8988T (cell line): ENCODE results near the gene GSTA4.

Experiments used
- DNase-seq: peaks from one replicate; pipeline ENCODE4 v3.0.0; 2011

The GSTA4 gene, protein sequence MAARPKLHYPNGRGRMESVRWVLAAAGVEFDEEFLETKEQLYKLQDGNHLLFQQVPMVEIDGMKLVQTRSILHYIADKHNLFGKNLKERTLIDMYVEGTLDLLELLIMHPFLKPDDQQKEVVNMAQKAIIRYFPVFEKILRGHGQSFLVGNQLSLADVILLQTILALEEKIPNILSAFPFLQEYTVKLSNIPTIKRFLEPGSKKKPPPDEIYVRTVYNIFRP

DNA sequence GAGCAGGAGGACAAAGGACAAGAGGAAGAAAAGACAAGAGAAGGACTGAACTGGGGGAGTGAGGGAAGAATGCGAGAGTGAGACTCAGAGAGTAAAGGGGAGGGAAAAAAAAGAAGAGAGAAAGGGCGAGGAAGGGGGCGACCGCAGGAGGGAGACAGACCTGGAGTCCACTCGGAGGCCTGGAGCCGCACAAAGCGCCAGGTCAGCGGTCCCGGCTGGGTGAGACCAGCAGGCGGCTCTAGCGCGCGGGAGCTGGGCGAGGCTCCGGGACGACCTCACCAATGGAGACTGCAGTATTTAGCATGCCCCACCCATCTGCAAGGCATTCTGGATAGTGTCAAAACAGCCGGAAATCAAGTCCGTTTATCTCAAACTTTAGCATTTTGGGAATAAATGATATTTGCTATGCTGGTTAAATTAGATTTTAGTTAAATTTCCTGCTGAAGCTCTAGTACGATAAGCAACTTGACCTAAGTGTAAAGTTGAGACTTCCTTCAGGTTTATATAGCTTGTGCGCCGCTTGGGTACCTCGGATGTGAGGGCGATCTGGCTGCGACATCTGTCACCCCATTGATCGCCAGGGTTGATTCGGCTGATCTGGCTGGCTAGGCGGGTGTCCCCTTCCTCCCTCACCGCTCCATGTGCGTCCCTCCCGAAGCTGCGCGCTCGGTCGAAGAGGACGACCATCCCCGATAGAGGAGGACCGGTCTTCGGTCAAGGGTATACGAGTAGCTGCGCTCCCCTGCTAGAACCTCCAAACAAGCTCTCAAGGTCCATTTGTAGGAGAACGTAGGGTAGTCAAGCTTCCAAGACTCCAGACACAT lies at the start of gene GSTA4:
Gene GSTA4 (minus strand): TSS at position 196 of the 824 bp plus-strand sequence. CDS start 1,041 bp downstream, outside the sequence.
- peak; percentile 79 for DNase-seq

DNA sequence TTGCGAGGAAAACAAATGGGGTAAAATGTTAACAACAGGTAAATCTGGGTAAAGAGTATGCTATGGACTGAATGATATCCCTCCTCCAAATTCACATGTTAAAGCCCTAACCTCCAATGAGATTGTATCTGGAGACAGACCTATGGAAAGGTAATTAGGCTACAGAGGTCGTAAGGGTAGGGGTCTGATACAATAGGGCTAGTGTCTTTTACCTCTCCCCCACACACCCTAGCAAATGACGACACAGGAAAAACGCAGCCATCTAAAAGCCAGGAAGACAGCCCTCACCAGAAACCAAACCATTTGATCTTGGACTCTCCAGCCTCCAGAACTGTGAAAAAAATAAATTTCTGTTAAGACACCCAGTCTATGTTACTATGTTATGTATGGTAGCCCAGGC lies 49.5 kb upstream of the GSTA4 start:
- DNase-seq, result no peak

DNA sequence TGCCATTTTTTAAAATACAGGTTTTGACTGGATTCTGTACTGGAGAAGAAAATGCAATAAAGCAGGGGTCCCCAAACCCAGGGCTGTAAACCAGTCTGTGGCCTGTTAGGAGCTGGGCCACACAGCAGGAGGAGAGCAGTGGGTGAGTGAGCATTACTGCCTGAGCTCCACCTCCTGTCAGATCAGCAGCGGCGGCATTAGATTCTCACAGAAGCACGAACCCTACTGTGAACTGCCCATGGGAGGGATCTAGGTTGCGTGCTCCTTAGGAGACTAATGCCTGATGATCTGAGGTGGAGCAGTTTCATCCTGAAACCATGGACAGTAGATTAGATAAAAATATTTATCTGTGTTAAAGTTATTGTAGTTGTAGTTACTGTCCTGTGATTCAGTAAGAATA lies 49.0 kb upstream of the GSTA4 start:
- no peak for DNase-seq

DNA sequence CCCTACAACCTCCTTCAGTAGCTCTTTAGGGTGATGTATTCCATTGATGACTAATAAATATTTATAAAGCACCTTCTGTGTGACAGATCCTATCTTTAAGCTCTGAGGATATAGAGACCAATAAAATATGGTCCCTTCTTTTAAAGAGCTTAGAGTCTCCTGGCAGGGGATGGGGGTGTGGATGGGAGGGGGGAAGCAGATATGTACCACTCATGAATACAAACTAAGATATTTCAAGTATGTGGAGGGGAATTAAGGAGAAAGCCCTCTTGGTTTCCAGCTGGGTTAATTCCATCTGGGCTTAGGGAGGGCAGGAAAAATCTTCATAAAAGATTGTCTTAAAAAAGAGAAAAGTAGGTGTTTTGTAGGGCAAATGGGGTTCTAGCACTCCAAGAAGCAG lies 48.5 kb upstream of the GSTA4 start:
- peak; percentile 26 for DNase-seq

DNA sequence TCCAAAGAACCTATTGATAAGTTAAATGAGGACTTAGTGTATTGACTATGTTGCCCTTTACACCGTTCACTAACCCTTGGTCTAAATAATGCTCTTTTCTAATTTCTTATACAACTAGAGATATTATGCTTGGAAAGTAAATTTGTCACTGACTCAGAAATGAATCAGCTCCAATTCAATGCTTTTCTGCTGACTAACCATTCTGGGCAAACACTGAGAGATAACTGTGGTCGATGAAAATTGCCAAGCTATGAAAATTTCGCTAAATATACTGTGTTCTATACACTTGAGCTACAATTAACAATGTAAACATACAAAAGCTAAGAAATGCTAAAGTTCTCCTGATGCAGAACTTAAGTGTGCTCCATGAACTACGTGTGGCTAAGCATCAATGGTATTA lies 47.0 kb upstream of the GSTA4 start:
- no peak for DNase-seq

DNA sequence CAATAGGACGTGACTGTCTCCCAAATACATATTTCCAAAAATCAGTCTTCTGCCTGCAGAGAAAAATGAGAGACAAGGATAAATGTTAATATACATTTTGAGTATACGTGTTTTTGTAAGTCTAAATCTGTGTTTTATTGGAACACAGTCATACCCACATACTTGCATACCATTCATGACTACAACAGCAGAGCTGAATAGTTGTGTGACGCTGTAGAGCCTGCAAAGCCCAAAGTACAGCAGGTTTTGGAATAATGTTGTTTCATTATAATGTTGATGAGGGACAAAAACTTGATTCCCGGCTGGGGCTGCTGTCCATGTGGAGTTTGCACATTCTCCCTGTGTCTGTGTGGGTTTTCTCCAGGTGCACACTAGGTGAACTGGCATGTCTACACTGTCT lies 46.3 kb upstream of the GSTA4 start:
- DNase-seq, result no peak

DNA sequence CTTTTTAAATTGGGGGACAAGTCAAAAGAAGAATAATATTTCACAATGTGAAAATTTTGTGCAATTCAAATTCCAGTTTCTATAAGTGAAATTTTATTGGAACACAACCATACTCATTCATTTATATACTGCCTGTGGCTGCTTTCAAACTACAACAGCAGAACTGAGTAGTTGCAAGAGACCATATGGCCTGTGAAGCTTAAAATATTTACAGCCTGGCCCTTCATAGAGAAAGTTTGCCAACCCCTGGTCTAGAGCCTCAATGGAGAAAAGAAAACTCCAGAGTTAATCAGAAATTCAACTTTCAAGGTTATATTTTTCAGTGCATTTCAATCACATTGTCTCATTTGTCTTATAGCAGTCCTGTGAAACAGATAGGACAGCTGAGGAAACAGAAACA lies 43.5 kb upstream of the GSTA4 start:
- DNase-seq, result no peak

DNA sequence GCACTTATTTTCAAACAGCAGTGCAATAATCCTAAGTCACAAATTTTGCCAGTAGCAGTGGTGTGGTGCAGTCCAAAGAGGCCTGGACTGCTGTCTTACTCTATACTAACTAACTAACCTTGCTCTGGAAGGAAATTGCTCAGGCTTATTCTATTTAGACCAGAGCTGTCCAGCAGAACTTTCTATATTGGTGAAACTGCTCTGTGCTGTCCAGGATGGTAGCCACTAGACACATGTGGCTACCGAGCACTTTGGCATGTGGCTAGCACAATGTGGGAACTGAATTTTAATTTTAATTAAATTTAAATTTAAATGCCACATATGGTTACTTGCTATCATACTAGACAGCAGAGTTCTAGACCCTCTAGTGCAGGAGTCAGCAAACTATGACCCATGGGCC lies 43.1 kb upstream of the GSTA4 start:
- DNase-seq, result no peak

DNA sequence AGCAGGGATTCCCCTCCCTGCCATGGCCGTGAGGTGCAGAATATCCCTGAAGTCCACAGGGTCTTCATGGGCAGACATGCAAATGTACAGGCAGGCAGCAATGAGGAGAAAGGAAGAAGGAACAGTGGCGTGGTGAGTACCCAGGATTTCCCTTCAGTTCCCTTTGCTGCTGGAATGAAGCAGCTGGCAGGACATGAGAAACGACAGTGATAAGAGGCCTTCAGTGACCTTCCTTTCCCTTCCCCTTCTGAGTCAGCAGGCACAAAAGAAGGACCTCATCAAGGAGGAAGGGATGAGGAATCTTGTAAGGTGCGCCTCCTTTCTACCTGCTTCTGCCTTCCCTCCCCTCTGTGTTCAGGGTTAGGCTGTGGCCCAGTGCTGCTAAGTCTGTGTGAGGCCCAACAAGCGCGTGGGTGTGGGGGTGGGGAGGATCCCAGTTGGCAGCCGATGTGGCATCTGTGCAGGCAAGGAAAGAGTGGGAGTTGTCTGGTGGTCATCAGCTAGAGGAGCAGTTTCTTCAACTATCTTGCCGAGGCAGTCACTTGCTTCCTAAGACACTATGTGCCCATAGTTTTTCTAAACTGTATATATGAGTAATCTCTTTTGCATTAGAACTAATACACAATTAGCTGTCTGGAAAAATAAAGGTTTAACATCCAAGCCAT lies 40.6 kb upstream of the GSTA4 start:
- DNase-seq, result no peak

DNA sequence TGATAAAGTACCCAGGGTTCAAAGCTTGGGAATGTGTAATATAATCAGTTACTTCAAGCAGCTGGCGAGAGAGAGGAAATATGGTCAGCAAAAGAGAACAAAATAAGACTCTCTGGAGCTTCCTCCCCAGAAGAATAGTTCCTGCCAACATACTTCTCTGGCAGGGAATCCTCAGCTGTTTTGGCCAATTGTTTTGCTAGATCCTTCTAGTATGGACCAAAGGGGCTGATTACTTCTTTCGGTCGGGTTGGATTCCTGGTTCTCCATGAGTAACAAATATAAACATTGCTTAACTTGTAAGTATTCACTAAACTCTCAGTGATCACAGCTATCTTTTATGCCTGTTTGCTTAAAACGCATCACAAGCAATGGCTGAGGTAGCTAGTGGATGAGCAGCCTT lies 38.7 kb upstream of the GSTA4 start:
- no peak for DNase-seq

DNA sequence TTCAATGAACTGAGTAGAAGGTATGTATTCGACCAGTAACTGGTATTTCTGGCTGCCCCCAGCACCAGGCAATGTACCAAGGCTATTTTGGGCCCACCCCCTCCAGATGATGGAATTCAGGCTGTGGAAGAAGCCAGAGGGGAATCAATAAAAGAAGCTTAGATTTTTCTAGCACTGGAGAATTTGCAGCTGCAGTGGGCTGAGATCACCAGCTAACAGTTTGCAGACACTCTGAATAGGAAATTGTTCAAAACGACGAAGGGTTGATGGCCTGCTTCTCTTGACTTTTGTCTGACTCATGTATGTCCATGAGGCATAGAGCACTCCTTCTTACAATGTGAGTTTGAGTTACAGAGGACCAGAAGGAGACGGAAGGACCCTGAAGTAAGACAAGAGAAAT lies 37.8 kb upstream of the GSTA4 start:
- DNase-seq, result no peak

DNA sequence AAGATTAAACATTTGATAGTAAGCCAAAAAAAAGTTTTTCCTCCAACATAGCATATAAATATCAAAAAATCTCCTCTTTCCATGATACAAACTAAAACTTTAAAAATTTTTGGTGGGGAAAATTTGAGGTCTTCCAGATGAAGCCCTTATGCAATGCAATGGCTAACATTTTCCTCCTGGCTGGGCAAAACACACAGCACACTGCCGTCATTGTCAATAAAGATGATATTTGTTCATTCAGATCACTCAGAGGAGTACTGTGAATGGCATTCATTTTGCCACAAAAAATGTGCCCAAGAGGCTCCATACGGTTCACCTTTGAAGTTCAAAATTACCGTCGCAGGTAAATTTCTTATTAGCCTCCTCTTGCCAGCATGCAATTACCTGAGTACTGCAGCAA lies 36.2 kb upstream of the GSTA4 start:
- DNase-seq, result no peak

DNA sequence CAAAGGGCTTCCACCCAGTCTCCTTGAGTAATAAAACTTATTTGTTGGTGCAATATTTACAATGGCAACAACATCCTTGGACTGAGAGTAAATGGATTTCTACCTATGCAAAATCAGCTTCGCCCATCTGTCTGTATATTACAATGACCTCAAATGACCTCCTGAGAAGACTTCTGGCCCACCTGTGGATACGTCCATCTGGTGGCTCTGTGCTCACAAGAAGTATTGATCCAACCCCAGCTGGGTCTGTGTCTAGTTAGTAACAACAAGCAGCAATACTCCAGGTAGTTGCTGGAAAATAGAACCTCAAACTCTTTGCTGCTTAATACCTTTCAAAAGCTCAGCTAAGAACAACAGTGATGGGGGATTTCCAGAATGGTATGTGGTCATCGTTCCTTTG lies 34.7 kb upstream of the GSTA4 start:
- DNase-seq, result no peak

DNA sequence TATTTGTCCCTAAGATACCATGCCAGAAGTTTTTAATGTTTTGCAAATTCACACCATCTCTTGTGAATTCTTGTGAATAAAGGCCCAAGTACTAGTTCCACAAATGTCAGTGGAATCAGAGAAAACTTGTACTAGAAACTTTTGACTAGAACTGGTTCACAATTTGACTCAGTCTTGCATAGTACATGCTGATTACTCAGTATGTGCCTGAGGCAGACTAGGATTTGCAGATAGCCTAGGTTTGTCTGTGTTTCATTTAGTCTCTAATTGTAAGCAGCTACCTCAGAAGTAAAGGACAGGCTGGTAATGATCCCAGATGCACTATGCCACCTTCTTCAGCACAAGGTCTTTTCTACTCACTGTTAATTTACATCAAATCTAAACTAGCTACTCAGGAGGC lies 34.2 kb upstream of the GSTA4 start:
- no peak for DNase-seq

DNA sequence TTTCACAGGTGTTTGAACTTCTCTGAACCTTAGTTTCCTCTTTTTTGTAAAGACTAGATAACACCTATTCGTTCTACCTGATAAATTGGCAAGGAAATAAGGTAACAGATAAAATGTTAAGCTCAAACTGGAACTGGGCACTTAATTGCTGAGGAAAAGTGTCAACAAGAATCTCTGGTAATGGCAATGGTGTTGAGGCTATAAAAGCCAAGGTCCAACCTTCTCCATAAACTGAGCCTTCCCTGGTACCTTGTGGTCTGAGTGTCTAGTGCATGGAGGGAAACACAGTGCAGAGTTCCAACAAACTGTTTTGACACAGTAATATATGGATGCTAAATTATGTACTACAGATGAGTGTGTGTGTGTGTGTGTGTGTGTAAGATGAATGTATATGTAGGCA lies 33.4 kb upstream of the GSTA4 start:
- no peak for DNase-seq

DNA sequence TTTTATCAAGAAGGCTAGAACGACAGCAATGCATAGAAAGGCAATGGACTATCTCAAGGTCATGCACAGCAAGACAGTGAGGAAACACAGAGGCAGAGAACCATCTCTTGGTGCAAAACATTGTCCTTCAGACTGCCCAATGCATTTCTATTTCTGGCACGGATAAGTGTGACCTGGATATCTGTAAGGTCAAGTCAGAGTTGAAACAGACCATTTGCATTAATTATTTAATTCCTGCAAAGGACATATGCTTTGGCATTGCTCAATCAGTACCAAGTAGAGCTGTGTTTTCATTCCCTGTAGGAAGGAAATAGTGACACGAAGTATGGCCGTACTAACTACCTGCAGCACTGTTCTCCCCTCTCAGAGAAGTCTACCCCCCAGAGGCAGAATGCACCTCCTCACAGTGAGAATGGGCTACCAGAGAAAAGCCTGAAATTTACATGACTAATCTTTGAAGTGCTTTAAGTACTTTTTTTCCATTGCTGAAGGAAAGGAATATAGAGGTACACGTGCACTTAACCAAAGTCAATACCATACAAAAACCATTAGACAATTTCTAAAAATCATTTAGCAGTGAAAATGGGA lies 32.1 kb upstream of the GSTA4 start:
- DNase-seq, result no peak

DNA sequence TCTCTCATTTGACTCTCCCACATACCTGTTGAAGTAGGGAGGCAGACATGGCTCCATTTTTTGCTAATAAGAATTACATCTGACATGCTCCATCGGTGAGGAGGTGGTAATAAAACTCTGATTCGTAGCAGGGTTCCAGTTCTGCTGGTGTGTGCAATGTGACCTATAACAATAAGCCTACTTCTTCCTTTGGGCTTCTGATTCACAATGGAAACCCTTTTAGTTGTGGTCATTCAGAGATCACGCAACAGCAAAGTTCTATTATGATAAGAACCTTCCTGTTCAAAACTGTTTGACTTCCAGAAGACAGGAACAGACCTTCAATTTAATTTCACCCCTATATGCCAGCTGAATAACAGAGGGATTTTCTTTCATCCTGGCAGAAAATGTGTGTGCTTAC lies 31.4 kb upstream of the GSTA4 start:
- no peak for DNase-seq

DNA sequence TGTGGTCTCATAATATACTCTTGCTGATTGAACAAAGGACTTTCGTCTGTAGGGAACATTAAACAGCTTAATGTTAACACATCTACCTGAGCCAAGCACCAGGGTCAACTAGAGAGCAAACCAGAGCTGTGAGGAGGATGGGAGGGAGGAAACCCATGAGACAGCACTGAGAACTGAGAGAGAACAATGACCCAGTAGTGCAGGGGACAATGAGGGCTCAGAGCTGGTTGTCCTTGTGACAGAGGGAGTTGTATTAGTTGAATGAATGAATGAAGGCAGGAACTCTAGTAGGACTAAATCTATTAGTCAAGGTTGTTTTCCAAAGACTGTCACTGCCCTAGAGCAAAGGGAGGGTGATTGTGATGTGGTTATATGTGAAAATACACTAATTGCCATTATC lies 28.2 kb upstream of the GSTA4 start:
- no peak for DNase-seq

DNA sequence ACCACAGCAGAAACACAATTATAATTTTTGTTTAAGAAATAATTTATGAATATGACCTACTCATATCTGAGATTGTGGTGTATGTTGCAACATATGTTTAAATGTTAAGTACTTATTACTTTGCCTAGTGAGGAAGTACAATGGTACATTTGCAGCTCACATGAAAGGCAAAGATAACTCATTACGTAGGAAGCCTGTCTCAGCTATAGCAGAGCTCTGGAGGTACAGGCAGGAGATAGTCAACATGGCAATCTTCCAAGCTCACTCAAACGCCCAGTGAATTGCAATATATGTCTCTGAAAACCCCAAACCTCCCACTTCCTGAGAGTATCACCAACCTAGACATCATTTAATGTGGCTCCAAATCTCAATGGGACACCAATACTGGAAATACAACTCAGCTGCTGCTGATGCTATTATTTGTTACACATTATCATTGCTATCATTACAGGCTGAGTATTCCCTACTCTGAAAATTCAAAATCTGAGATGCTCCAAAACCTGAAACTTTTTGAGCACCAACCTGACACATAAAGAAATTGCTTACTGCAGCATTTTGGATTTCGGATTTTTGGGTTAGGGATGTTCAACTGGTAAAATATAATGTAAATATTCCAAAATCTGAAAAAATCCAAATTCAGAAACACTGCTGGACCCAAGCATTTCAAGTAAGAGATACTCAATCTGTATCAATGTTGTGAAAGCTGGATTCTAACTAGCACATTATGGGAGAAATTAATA lies 25.1 kb upstream of the GSTA4 start:
- no peak for DNase-seq

DNA sequence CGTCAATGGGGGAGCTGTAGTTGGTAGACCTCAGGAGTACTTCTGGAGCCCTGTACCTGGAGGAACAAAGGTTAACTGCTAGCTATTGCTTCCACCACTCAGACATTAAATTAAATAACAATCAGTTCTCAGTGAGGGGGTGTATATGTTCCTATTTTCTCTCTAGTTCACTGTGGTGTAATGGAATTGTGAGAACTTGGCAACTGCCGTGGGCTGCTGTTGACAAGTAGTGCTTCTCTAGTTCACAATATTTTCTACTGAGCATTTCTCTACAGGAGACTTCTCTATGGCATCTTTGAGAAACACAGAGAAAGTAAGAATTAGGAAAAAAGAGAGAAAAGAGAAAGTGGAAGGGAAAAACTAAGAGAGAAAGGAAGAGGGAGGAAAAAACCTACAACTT lies 23.4 kb upstream of the GSTA4 start:
- DNase-seq, result no peak

DNA sequence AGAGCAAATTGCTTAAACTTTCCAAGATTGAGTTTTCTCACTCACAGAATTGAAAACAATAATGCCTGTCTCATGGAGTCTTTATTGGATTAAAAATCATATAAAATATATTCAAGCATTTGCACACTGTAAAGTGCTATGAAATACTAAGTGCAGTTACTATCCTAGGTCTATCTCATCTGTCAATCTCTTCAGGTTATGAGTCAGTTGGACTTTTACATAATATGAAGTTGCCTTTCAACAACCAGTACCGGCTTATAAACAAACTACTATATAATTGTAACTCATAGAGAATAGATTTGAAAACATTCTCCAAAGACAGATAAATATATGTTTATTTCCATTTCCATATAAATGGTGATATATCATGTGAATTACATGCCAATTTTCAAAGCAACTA lies 20.4 kb upstream of the GSTA4 start:
- no peak for DNase-seq

DNA sequence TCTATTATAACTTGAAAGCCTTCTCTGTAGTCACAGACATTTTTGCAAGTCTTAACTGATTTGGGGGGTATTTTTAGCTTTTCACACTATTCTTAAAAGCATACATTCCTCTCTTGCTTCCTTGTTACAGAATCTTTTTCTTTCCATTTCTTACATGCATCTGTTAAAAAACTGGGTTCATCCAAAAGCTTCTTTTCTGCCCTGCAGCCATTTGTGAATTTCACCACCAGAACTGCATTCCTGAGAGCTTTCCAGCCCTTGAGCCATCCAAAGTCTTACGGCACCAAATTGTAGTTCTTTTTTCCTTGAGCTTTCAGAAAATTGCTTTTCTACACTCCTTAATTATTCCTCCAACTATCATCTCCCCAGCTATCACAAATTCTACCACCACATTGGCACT lies 19.7 kb upstream of the GSTA4 start:
- no peak for DNase-seq

DNA sequence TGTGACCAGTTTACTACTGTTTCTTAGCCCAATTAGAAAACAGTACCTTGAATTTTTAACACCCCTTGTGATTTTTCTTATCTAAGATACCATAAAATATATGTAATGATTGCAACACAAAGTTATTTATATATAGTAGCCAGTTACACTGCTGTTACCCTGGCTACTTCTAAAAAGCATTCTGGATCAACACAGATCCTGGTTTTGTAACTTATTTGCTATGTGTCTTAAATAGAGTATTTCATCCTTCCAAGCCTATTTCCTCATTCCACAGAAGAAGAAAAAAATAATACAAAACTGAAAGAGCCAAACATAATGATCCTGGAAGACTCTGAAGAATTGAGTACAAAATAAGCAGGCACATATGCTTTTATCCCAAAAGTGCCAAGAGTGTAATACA lies 19.0 kb upstream of the GSTA4 start:
- DNase-seq, result no peak
